Type B pancreatic cell (in vitro differentiated cells): ENCODE results near the gene TCF7L1. TPM values are rescaled to one million over a fixed set of nuclear protein-coding genes. Genes with fewer than 3 reads are reported as not detected.

ENCODE experiments used
- DNase-seq: peaks from one replicate; pipeline ENCODE4 v3.0.0; 2021; ENCODE audit warnings: mixed read lengths; ENCODE audit not compliant: unreplicated experiment; ENCODE audit errors: extremely low spot score
- H3K27ac Mint-ChIP-seq: 2 replicates; pipeline ENCODE4 v1.8.0; 2021; ENCODE audit warnings: mild to moderate bottlenecking, mixed read lengths
- H3K27me3 Mint-ChIP-seq: 2 replicates; pipeline ENCODE4 v1.8.0; 2021; ENCODE audit warnings: mixed read lengths
- H3K36me3 Mint-ChIP-seq: 2 replicates; pipeline ENCODE4 v1.8.0; 2021; ENCODE audit warnings: mixed read lengths
- H3K4me1 Mint-ChIP-seq: one replicate; pipeline ENCODE4 v1.8.0; 2021; ENCODE audit warnings: mixed read lengths; ENCODE audit not compliant: unreplicated experiment
- H3K4me3 Mint-ChIP-seq: 2 replicates; pipeline ENCODE4 v1.8.0; 2021; ENCODE audit warnings: mild to moderate bottlenecking, mixed read lengths
- H3K9me3 Mint-ChIP-seq: 2 replicates; pipeline ENCODE4 v1.8.0; 2021; ENCODE audit warnings: mixed read lengths
- total RNA-seq: library from RNA; stranded (reverse); gene quantifications from 2 replicates; pipeline ENCODE4 v1.2.1, GENCODE V29; 2021; ENCODE audit warnings: low replicate concordance
- TF ChIP-seq, protein P1 (sequence below): fragments of 200-600 bp; sonication (generic); conservative IDR thresholded peaks from 2 replicates; pipeline ENCODE4 v1.5.0; 2021; ENCODE audit warnings: antibody characterized with exemption, mild to moderate bottlenecking

TCF7L1 gene
- total RNA-seq, 1 donor from 2014 or later, result 32.4 TPM

- Mint-ChIP-seq H3K27ac (no peak overlapping the region), H3K4me3 (no peak overlapping the region), H3K9me3 (no peaks in the 10 kb centered on the region), H3K4me1 (peaks cover 67% of the 10 kb centered on the region), H3K27me3 (no peaks in the 10 kb centered on the region), H3K36me3 (peaks cover 11% of the 10 kb centered on the region)
- DNase-seq, result no peak
- TF ChIP-seq, protein P1, sequence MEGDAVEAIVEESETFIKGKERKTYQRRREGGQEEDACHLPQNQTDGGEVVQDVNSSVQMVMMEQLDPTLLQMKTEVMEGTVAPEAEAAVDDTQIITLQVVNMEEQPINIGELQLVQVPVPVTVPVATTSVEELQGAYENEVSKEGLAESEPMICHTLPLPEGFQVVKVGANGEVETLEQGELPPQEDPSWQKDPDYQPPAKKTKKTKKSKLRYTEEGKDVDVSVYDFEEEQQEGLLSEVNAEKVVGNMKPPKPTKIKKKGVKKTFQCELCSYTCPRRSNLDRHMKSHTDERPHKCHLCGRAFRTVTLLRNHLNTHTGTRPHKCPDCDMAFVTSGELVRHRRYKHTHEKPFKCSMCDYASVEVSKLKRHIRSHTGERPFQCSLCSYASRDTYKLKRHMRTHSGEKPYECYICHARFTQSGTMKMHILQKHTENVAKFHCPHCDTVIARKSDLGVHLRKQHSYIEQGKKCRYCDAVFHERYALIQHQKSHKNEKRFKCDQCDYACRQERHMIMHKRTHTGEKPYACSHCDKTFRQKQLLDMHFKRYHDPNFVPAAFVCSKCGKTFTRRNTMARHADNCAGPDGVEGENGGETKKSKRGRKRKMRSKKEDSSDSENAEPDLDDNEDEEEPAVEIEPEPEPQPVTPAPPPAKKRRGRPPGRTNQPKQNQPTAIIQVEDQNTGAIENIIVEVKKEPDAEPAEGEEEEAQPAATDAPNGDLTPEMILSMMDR, result no peak
These were observed 114.4 kb downstream of the TCF7L1 start for GRCh38 chr2:85247610-85248009.

DNA sequence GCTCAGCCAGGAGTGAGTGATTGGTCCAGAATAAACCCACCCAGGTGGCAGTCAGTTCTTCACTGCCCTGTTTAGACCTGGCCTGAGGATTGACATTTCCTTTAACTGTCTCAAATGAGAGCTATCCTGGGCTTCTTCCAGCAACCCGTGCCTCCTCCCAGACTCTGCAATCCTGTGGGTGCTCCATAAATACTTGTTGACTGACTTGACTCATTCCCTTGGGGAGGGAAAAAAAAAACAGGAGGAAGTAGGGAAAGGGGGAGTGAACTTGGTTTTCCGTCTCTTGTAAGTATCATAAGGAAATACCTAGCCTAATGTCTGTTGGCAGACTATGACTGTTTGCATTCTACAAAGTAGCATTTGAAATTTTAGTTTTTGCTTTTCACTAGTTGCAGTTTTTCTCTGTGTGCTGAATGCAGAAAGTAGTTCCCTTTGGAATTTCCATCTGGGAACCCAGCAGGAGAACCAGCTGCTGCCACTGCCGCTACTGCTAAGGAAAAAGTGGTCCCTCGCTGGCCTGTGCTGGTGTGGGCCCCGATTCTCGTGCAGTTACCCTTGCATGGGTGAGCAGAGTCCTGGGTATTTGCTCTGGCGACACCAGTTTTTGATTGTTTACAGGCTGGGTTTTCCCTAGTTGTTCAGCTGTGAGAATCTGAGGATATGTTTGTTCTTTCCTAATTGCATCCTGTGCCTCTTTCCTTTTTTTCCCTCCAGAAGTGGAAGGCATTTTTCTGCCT lies 115.7 kb downstream of the TCF7L1 start:
- H3K36me3 Mint-ChIP-seq, result peaks cover 8% of the 10 kb centered on the region
- H3K4me3 Mint-ChIP-seq, result no peak overlapping the region
- H3K27ac Mint-ChIP-seq, result no peak overlapping the region
- TF ChIP-seq, protein P1, result no peak
- H3K27me3 Mint-ChIP-seq, result no peaks in the 10 kb centered on the region
- DNase-seq, result no peak
- no peaks in the 10 kb centered on the region for H3K9me3 Mint-ChIP-seq
- peaks cover 67% of the 10 kb centered on the region for H3K4me1 Mint-ChIP-seq

GRCh38 chr2:85250045-85250444 lies 116.9 kb downstream of the TCF7L1 start:
- DNase-seq, result no peak
- TF ChIP-seq, protein P1, result no peak
- Mint-ChIP-seq H3K4me1 (peaks cover 69% of the 10 kb centered on the region), H3K4me3 (no peak overlapping the region), H3K27ac (no peak overlapping the region), H3K27me3 (no peaks in the 10 kb centered on the region), H3K9me3 (no peaks in the 10 kb centered on the region), H3K36me3 (no peaks in the 10 kb centered on the region)

GRCh38 chr2:85251070-85251616 lies 118.0 kb downstream of the TCF7L1 start:
- TF ChIP-seq, protein P1, result no peak
- Mint-ChIP-seq H3K4me3 (no peak overlapping the region), H3K27me3 (no peaks in the 10 kb centered on the region), H3K4me1 (peaks cover 76% of the 10 kb centered on the region), H3K9me3 (no peaks in the 10 kb centered on the region), H3K36me3 (no peaks in the 10 kb centered on the region), H3K27ac (no peak overlapping the region)
- DNase-seq, result no peak

DNA sequence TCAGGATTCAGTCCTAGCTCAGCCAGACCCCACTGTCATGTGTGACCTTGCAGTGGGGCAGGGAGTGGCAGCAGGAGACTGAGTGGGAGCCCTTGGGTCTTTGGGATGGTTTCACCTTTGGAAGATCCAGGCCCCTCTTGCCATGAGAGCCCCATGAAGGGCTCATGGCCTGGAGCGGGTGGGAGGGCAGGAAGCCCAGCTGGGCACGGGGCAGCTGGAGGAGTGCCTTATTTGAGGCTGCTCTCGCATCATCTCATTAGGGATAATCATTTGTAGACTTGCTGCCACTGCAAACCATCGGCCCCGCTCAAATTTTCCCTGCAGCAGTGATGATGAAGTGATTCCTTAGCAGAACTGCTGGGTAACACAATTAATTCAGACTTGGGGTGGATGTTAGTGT lies 120.7 kb downstream of the TCF7L1 start:
- TF ChIP-seq, protein P1, result no peak
- DNase-seq, result no peak
- H3K4me3 Mint-ChIP-seq, result no peak overlapping the region
- no peaks in the 10 kb centered on the region for H3K27me3 Mint-ChIP-seq
- H3K27ac Mint-ChIP-seq, result peak overlapping the region; percentile 71
- H3K9me3 Mint-ChIP-seq, result no peaks in the 10 kb centered on the region
- H3K36me3 Mint-ChIP-seq, result no peaks in the 10 kb centered on the region
- peaks cover 74% of the 10 kb centered on the region for H3K4me1 Mint-ChIP-seq
